ENCODE measurements around the gene PCTP.

The PCTP gene

DNA sequence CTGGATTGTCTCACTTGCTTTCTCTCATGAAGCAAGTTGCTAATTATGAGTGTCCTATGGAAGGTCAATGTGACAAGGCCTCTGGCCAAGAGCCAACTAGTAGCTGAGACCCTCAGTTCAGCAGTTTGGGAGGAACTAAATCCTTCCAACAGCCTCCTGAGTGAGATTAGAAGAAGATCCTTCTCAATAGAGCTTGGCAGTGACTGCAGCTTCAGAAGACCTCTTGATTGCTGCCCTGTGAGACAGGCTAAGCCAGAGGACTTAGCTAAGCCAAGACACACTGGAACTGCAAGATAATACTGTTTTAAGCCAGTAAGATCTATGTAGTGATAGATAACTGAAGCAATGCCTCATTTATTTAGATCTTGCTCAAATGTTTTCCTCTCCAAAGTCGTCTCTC is 34.3 kb downstream of the PCTP start:
- TF ChIP-seq ZBTB7A (IDR thresholded peaks at IDR 0.05; ENCODE audit: low read depth) (no peak), RAD21 (IDR thresholded peaks at IDR 0.05; ENCODE audit: low read depth) (no peak), CEBPB (IDR thresholded peaks at IDR 0.05) (no peak), CREB1 (IDR thresholded peaks at IDR 0.05; ENCODE audit: low read depth) (no peak), MAX (IDR thresholded peaks at IDR 0.05) (no peak), YY1 (IDR thresholded peaks at IDR 0.05; ENCODE audit: low read depth) (no peak), TCF12 (IDR thresholded peaks at IDR 0.05; ENCODE audit: low read depth) (no peak), REST (IDR thresholded peaks at IDR 0.05; ENCODE audit: low read depth) (no peak), USF1 (IDR thresholded peaks at IDR 0.05) (no peak), EP300 (IDR thresholded peaks at IDR 0.05; ENCODE audit: borderline replicate concordance) (no peak), EGR1 (IDR thresholded peaks at IDR 0.05) (no peak), NFIC (IDR thresholded peaks at IDR 0.05) (no peak), TAF1 (IDR thresholded peaks at IDR 0.05; ENCODE audit: low read depth) (no peak)

DNA sequence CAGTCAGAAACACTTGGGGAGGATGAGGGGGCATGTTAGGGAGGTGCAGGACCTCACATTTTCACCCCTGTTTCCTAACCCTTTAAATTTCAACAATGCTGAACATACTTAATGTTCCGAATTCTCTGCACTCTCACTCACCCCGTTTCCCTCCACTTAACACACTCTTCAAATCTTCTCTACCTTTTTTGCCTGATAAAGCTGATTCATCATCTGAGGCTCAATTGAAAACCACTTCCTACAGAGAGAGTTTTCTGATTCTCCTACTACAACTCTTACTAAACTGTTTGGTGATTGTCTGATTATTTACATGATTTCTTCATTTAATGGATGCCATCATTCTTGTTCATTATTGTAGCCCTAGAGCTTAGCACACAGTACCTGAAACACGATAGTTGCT is 42.4 kb downstream of the PCTP start:
- TF ChIP-seq REST (IDR thresholded peaks at IDR 0.05; ENCODE audit: low read depth) (no peak), YY1 (IDR thresholded peaks at IDR 0.05; ENCODE audit: low read depth) (no peak), NFIC (IDR thresholded peaks at IDR 0.05) (no peak), ZBTB7A (IDR thresholded peaks at IDR 0.05; ENCODE audit: low read depth) (no peak), TEAD4 (IDR thresholded peaks at IDR 0.05) (no peak)

DNA sequence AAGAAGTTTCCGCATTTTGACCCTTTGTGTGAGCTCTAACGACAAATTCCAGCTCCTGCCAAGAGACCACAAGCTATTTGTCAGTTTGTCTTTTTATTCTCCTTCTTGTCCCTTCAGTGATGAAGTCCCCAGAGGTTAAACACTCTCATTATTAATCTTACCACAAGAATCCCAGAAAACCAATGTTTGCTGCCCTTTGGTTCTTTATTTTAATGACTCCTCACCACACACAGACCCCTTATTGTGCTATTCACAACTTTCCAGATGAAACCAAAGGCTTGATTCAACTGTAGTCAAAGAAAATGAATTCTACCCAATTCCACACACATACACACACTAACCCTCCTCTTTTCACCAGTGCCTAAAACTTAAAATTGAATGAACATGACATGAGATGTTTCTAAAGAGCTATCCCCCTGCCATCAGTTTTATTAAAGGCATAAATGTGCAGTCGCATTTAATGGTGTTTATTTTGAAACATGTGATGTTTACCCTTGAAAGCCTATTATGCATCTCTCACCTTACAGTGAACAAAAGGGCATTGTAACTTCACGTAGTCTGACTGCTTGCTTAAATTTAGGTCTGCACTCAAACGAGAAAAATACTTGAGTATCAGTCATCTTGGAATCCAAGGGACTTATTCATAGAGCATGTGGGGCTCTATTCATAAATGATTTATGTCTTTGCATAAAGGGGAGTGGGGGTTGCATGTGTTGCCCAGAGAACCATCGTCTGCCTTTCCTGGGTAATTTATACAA is 44.1 kb downstream of the PCTP start:
- no peak for TF ChIP-seq NFIC (IDR thresholded peaks at IDR 0.05)
- no peak for TF ChIP-seq MAX (IDR thresholded peaks at IDR 0.05)
- TF ChIP-seq TCF12 (IDR thresholded peaks at IDR 0.05; ENCODE audit: low read depth), result no peak
- no peak for TF ChIP-seq TAF1 (IDR thresholded peaks at IDR 0.05; ENCODE audit: low read depth)
- no peak for TF ChIP-seq EP300 (IDR thresholded peaks at IDR 0.05; ENCODE audit: borderline replicate concordance)
- no peak for TF ChIP-seq USF1 (IDR thresholded peaks at IDR 0.05)
- TF ChIP-seq CEBPB (IDR thresholded peaks at IDR 0.05), result no peak
- TF ChIP-seq CREB1 (IDR thresholded peaks at IDR 0.05; ENCODE audit: low read depth), result no peak
- no peak for TF ChIP-seq RAD21 (IDR thresholded peaks at IDR 0.05; ENCODE audit: low read depth)
- TF ChIP-seq REST (IDR thresholded peaks at IDR 0.05; ENCODE audit: low read depth), result no peak
- TF ChIP-seq FOXM1 (IDR thresholded peaks at IDR 0.05; ENCODE audit: borderline replicate concordance, low read depth), result no peak
- TF ChIP-seq YY1 (IDR thresholded peaks at IDR 0.05; ENCODE audit: low read depth), result no peak

DNA sequence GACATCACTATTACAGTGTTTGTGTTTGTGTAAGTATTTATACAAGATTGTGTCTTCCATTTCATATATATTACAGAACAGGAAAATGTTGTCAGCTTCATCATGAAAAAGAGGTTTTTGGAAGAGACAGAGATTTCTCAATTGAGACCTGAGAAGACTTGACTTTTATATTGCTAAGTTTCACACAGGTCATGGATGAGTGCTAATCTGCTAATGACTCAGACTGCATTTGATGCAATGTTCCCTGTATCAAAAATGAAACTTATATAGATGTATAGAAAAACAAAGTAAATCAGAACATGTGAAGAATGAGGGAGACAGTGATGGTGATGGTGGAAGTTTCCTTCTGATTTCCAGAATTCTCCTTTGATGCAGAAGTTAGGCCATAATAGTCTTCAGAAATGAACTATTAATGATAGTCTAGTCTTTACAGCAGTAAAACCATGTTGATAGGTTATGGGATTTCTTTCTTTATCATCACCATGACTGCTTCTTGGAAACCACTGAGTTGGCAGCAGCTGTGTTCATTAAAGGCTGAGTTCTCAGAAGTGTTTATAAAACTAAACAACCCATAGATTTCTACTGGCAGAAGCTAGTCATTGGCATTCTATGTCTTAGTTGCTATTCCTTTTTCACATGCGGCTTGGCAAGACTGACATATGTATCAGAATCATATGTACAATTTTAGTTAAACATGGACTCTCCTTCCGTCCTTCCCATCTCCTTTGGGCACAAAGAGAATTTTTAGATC is 56.1 kb downstream of the PCTP start:
- TF ChIP-seq NFIC (IDR thresholded peaks at IDR 0.05) (no peak), FOXM1 (IDR thresholded peaks at IDR 0.05; ENCODE audit: borderline replicate concordance, low read depth) (no peak), MAX (IDR thresholded peaks at IDR 0.05) (no peak), EGR1 (IDR thresholded peaks at IDR 0.05) (no peak), CREB1 (IDR thresholded peaks at IDR 0.05; ENCODE audit: low read depth) (no peak), USF1 (IDR thresholded peaks at IDR 0.05) (no peak), TCF12 (IDR thresholded peaks at IDR 0.05; ENCODE audit: low read depth) (no peak), TAF1 (IDR thresholded peaks at IDR 0.05; ENCODE audit: low read depth) (no peak)
